Activated T-cell treated with anti-CD3 and anti-CD28 coated beads for 48 hours (primary cell): ENCODE results near the gene SOHLH1.
"Not testable (repeated sequence)": the region's sequence is repeated elsewhere in the genome, so short reads cannot be mapped to it uniquely, and the experiment has no call there.

Source experiments
- DNase-seq: peaks from one replicate; pipeline ENCODE4 v3.0.0-alpha.2; 2020; ENCODE audit warnings: low read depth

SOHLH1 gene

GRCh38 chr9:135678236-135679017, 20.9 kb downstream of the SOHLH1 start:
- no peak for DNase-seq

GRCh38 chr9:135677641-135678168, 21.6 kb downstream of the SOHLH1 start:
- DNase-seq: no peak

- DNase-seq: no peak
Observed at GRCh38 chr9:135676891-135677290, 22.4 kb downstream of the SOHLH1 start.

- DNase-seq: no peak
Observed at GRCh38 chr9:135674977-135675376, 24.3 kb downstream of the SOHLH1 start.

GRCh38 chr9:135673941-135674340, 25.3 kb downstream of the SOHLH1 start:
- DNase-seq: no peak

- not testable (repeated sequence) for DNase-seq
Observed at GRCh38 chr9:135672786-135673185, 26.5 kb downstream of the SOHLH1 start.

GRCh38 chr9:135671591-135672041, 27.7 kb downstream of the SOHLH1 start:
- DNase-seq: no peak

- DNase-seq: no peak
Observed at GRCh38 chr9:135670721-135671590, 28.3 kb downstream of the SOHLH1 start.

GRCh38 chr9:135669616-135670285, 29.5 kb downstream of the SOHLH1 start:
- DNase-seq: no peak

GRCh38 chr9:135669018-135669417, 30.3 kb downstream of the SOHLH1 start:
- not testable (repeated sequence) for DNase-seq

- DNase-seq: no peak
Observed at GRCh38 chr9:135667463-135668001, 31.7 kb downstream of the SOHLH1 start.

GRCh38 chr9:135666534-135667462, 32.5 kb downstream of the SOHLH1 start:
- no peak for DNase-seq

GRCh38 chr9:135665795-135666189, 33.5 kb downstream of the SOHLH1 start:
- DNase-seq: no peak

- DNase-seq: no peak
Observed at GRCh38 chr9:135664801-135665794, 34.2 kb downstream of the SOHLH1 start.

- no peak for DNase-seq
Observed at GRCh38 chr9:135664266-135664665, 35.0 kb downstream of the SOHLH1 start.

- DNase-seq: no peak
Observed at GRCh38 chr9:135663857-135664256, 35.4 kb downstream of the SOHLH1 start.

GRCh38 chr9:135663451-135663770, 35.9 kb downstream of the SOHLH1 start:
- no peak for DNase-seq

- DNase-seq: no peak
Observed at GRCh38 chr9:135662758-135663450, 36.4 kb downstream of the SOHLH1 start, which contains the start of gene LCN9. LCN9 (plus strand) TSS chr9:135663309; CDS start chr9:135663322, 13 bp downstream.
